Breast epithelium (tissue), 3 donors: ENCODE results near the gene CACNA2D4.

ENCODE experiments used
- CTCF ChIP-seq, 3 donors: fragments of 450-650 bp; IDR thresholded peaks; one replicate each; pipeline ENCODE4 v1.5.1; 2016 to 2017; ENCODE audit warnings: antibody characterized with exemption in 3 of 3, mild to moderate bottlenecking in 3 of 3, moderate library complexity in 3 of 3
- POLR2A ChIP-seq: fragments of 450-650 bp; IDR thresholded peaks from one replicate; pipeline ENCODE4 v1.6.1; 2016; ENCODE audit warnings: antibody characterized with exemption, mild to moderate bottlenecking, moderate library complexity
- POLR2AphosphoS5 ChIP-seq, 3 donors: sonication (generic); formaldehyde crosslinking; IDR thresholded peaks; one replicate each; pipeline ENCODE4 v1.6.1; 2017; ENCODE audit warnings: antibody characterized with exemption in 3 of 3

- TF ChIP-seq CTCF (IDR thresholded peaks at IDR 0.05), result no peak
- no peak for TF ChIP-seq POLR2A
- no peak for TF ChIP-seq POLR2AphosphoS5 (IDR thresholded peaks at IDR 0.05)
Observed at GRCh38 chr12:1816730-1817348, 101.6 kb downstream of the CACNA2D4 start.
